ENCODE measurements around the gene TMEM51.
A peak's percentile ranks its signal among the peaks of the same experiment; 100 is the strongest.

Gene TMEM51

DNA sequence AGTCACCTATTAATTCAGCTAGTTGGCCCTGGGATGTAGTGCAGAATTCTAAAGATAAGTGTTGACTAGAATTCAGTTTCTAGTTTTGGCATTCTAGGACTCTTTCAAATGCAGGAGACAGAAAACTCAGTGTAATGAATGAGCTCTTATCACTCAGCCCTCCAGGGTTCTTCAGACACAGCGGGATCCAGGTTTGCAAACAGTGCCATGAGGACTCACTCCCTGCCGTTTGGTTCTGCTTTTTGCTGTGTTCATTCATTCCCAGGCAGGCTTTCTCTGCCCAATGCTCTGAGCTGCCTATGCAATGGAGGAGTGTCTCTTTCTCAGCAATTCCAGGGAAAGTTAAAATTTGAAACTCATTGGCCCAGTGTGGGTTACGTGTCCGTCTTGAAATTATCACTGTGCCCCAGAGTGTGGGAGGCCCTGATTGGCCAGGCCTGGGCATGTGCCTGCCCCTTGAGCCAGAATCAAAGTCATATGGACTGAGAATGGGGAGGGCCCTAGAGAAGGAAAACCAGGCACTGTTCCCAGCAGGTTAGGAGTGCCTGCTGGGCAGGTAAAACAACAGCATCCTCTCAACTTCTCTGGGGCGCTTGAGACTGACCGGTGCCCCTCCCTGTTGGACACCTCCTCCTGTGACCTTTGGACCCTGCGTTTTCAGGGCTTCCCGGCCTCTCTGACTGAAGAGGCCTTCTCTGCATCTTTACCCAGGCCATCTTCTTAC, 43.4 kb downstream of the TMEM51 start:
- DNase-seq (ENCODE audit: low spot score), result peak; percentile 52

DNA sequence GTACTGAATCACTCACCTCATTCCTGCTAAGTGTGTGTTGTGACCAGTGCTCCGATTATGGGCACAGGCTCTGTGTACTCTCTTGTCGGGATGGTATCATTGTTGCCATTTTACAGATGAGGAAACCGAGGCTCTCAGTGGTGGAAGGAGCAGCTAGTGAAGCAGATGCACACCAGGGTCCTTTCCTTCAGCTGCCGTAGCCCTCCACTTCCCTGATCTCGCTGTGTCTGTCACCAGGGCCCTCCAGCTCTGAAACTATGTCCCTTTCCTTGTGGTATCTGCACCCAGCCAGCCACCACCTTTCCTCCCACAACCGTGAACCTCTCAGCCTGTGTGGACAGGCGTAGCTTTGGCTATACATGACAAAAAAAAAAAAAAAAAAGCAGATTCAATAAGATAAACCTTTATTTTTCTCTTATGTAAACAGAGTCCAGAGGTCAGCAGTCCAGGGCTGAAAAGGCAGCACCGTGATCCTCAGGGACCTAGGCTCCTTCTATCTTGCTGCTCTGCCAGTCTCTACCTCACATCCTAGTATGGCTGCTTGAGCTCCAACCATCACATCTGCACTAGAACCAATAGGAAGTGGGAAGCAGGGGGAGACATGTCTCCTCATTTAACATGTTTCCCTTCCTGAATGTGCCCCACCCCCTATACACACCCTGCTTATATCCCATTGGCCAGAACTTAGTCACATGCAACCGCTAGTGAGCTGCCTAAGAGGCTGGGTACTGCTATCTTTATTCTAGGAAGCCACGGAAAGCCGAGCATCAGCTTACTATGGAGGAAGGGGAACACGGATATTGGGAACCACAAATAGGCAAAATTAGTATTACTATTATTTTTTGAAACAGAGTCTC, 44.3 kb downstream of the TMEM51 start:
- no peak for DNase-seq (ENCODE audit: low spot score)

DNA sequence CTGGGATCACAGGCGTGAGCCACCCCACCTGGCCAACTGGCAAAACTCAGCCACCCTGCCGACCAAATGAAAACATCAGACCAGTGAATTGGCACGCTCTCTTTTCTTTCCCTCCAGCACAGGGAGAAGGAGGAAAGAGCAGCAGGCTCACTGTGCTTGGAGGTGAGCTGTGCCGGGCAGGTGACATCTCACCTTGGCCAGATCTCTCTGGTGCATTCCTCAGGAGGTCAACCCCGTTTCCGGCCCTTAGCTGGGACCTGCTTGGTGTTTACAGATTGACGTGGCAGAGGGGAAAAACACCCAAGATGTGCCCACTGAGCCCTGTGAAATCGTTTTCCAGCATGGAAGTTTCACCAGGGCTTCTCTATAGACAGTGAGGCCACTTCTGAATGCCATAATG, 45.1 kb downstream of the TMEM51 start:
- DNase-seq (ENCODE audit: low spot score), result no peak

DNA sequence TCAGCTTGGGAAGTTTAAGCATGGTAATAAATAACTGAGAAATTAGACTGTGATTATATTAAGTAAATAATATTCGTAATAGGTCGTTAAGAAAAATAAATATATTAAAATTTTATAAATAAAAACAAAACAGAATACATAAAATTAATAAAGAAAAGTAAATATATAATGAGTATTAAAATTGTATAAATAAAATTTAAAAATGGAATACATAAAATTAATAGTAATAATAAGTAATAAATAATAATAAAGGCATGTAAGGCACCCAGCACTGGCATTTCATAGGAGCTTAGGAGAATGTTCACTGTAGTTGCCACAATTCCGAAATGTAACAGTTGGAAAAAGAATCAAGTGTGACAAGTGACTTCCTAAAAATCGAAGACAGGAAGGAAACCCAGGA, 47.7 kb downstream of the TMEM51 start:
- no peak for DNase-seq (ENCODE audit: low spot score)

GRCh38 chr1:15201849-15202551, 48.5 kb downstream of the TMEM51 start:
- DNase-seq (ENCODE audit: low spot score), result no peak

- peak; percentile 73 for DNase-seq (ENCODE audit: low spot score)
These were observed 51.4 kb downstream of the TMEM51 start for GRCh38 chr1:15204931-15205330.

GRCh38 chr1:15205586-15206346, 52.2 kb downstream of the TMEM51 start:
- DNase-seq (ENCODE audit: low spot score), result peak; percentile 74

- no peak for DNase-seq (ENCODE audit: low spot score)
These were observed 53.0 kb downstream of the TMEM51 start for GRCh38 chr1:15206418-15207030.

- DNase-seq (ENCODE audit: low spot score), result no peak
These were observed 53.7 kb downstream of the TMEM51 start for GRCh38 chr1:15207031-15207828.

GRCh38 chr1:15207829-15208429, 54.4 kb downstream of the TMEM51 start:
- no peak for DNase-seq (ENCODE audit: low spot score)

- DNase-seq (ENCODE audit: low spot score), result no peak
These were observed 57.3 kb downstream of the TMEM51 start for GRCh38 chr1:15210651-15211375.

DNA sequence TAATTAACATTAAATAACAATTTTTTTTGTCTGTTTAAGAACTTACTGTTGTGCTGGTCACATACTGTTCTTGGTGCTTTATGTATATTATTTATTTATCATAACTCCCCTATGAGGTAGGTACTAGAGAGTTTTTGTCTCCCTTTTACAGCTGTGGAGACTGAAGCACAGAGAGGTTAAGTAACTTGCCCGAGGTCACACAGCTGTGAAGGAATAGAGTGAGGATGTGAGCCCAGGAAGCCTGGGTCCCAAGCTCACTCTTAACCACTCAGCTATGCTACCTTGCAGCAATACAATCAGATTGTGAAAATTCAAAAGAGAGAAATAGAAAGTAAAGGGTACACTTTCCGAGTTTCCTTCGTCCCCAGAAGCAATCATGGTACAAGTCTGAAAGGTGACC, 57.9 kb downstream of the TMEM51 start:
- DNase-seq (ENCODE audit: low spot score), result no peak

DNA sequence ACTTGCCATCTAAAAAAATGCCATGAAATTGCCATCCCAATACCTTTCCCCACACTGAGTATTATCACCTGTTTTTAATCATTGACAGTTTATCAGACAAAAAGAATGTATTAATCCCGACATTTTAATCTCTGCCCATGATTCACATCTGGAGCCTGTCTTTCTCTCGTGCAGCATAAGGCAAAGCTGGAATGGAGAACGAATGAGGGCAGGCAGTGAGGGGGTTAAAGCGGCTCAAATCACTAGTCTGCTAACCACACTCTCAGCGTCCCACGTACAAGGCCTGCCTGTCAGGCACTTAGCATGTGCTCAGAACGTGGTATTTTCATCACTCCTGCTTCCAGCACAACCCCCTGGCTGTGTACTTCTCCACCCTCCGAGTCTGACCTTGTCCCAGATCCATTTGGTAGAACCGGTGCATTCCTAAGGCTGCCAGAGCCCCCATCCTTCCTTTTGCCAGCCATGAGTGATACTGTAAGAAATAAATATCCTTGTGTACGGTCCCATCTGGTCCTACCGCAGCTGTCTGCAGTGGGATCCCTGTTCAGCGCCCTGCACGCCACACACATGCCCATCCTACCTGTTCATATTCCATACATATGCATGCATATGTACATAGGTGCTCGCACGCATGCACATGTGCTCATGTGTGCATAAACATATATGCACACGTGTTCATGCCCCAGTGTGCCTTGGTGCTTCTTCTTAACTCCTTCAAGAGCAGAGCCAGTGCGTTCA, 58.8 kb downstream of the TMEM51 start:
- DNase-seq (ENCODE audit: low spot score), result peak; percentile 58

GRCh38 chr1:15212954-15213291, 59.4 kb downstream of the TMEM51 start:
- peak; percentile 63 for DNase-seq (ENCODE audit: low spot score)

GRCh38 chr1:15213341-15213821, 59.8 kb downstream of the TMEM51 start:
- DNase-seq (ENCODE audit: low spot score), result peak; percentile 75

- DNase-seq (ENCODE audit: low spot score), result peak; percentile 85
These were observed 61.0 kb downstream of the TMEM51 start for GRCh38 chr1:15214527-15214926.

DNA sequence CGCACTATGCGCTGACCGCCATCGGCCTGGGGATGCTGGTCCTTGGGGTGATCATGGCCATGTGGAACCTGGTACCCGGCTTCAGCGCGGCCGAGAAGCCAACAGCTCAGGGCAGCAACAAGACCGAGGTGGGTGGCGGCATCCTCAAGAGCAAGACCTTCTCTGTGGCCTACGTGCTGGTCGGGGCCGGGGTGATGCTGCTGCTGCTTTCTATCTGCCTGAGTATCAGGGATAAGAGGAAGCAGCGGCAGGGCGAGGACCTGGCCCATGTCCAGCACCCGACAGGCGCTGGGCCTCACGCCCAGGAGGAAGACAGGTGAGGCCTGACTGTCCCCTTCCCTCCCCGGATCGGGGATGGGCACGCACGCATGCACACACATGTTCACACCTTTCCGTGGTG, 61.6 kb downstream of the TMEM51 start:
- DNase-seq (ENCODE audit: low spot score), result no peak

GRCh38 chr1:15217654-15218053, 64.1 kb downstream of the TMEM51 start:
- no peak for DNase-seq (ENCODE audit: low spot score)
